Endothelial cell of umbilical vein (primary cell): ENCODE results near the gene BRD3. TPM values are rescaled to one million over a fixed set of nuclear protein-coding genes. Genes with fewer than 3 reads are reported as not detected.
A peak's percentile ranks its signal among the peaks of the same experiment; 100 is the strongest.

Experiments
- Bru-seq: library from RNA; stranded (reverse); fragments of 400-500 nt; gene quantifications from one replicate; lab custom pipeline; 2021; lab: Mats Ljungman, UMichigan
- BruChase-seq, 2 experiments: library from RNA; stranded (reverse); fragments of 400-500 nt; gene quantifications; one replicate each; lab custom pipeline; 2021; lab: Mats Ljungman, UMichigan
- BruUV-seq: library from RNA; stranded (reverse); fragments of 400-500 nt; replicated peaks from 2 replicates; lab custom pipeline; 2021; lab: Mats Ljungman, UMichigan
- CTCF ChIA-PET: fragments of 300-600, 350-600 bp; sonication (Branson Sonifier 250); formaldehyde crosslinking; loops from one replicate; lab custom pipeline; 2021; ENCODE audit warnings: antibody characterized with exemption, inconsistent platforms; lab: Charles Lee
- POLR2A ChIA-PET: fragments of 300-600, 350-600 bp; sonication (Branson Sonifier 250); formaldehyde crosslinking; loops from one replicate; lab custom pipeline; 2021; ENCODE audit warnings: antibody characterized with exemption, inconsistent platforms; lab: Charles Lee
- DNase-seq: peaks from one replicate; pipeline ENCODE4 v3.0.0-alpha.2; 2011; ENCODE audit warnings: low read depth, low spot score
- FAIRE-seq: peaks from 2 replicates; lab custom pipeline; 2011; peaks lifted over from hg19 to GRCh38; lab: Jason Lieb, UNC
- H2AFZ ChIP-seq: 2 replicates; pipeline ENCODE4 v1.6.0; 2012; ENCODE audit warnings: low read depth, low read length, control low read depth, inconsistent platforms
- H3K27ac ChIP-seq: 2 replicates; pipeline ENCODE4 v1.5.1; 2011; ENCODE audit warnings: low read depth, mild to moderate bottlenecking, control low read depth, low read length, moderate library complexity; ENCODE audit not compliant: insufficient read depth
- H3K27me3 ChIP-seq, 2 experiments: 2 replicates each; pipeline versions ENCODE4 v1.6.0 to v1.6.1; 2011; ENCODE audit warnings: low read length in 2 of 2, mixed read lengths in 1 of 2; ENCODE audit not compliant: control insufficient read depth in 2 of 2, insufficient read depth in 2 of 2
- H3K36me3 ChIP-seq, 2 experiments: 2 replicates in 1 of 2; 3 replicates in 1 of 2; pipeline ENCODE4 v1.5.1; 2011; ENCODE audit warnings: low read length in 2 of 2, mild to moderate bottlenecking in 1 of 2, moderate library complexity in 1 of 2; ENCODE audit not compliant: control insufficient read depth in 2 of 2, insufficient read depth in 2 of 2; ENCODE audit errors: extremely low read depth in 1 of 2
- H3K4me1 ChIP-seq: 3 replicates; pipeline ENCODE4 v1.5.1; 2011; ENCODE audit warnings: mild to moderate bottlenecking, low read length; ENCODE audit not compliant: control insufficient read depth, insufficient read depth; ENCODE audit errors: extremely low read depth
- H3K4me2 ChIP-seq: 2 replicates; pipeline ENCODE4 v1.6.1; 2011; ENCODE audit warnings: low read length, control low read depth, mixed read lengths; ENCODE audit not compliant: insufficient read depth
- H3K4me3 ChIP-seq, 3 experiments: fragments of 200-600 bp in 1 of 3; sonication (generic), shearing (Covaris generic) in 1 of 3; replicated peaks in 1 of 3; 2 replicates each; pipeline ENCODE4 v1.5.1; 2011 to 2016; ENCODE audit warnings: control low read depth in 3 of 3, low read length in 3 of 3, mild to moderate bottlenecking in 2 of 3, inconsistent platforms in 1 of 3, low read depth in 1 of 3, moderate library complexity in 1 of 3; ENCODE audit not compliant: insufficient read depth in 1 of 3
- H3K79me2 ChIP-seq: 2 replicates; pipeline ENCODE4 v1.6.0; 2012; ENCODE audit warnings: low read length, inconsistent platforms; ENCODE audit not compliant: control insufficient read depth, insufficient read depth
- H3K9ac ChIP-seq: replicated peaks from 2 replicates; pipeline ENCODE3; 2011; ENCODE audit warnings: low read length, control low read depth; ENCODE audit not compliant: insufficient read depth; ENCODE audit errors: extremely low read depth
- H3K9me1 ChIP-seq: replicated peaks from 3 replicates; pipeline ENCODE4 v1.6.0; 2011; ENCODE audit warnings: mild to moderate bottlenecking, low read length; ENCODE audit not compliant: control insufficient read depth, insufficient read depth; ENCODE audit errors: extremely low read depth
- H3K9me3 ChIP-seq: replicated peaks from 2 replicates; pipeline ENCODE4 v1.5.1; 2012; ENCODE audit warnings: low read length, inconsistent platforms; ENCODE audit not compliant: control insufficient read depth, insufficient read depth
- H4K20me1 ChIP-seq: replicated peaks from 2 replicates; pipeline ENCODE3; 2011; ENCODE audit warnings: mild to moderate bottlenecking, low read length; ENCODE audit not compliant: control insufficient read depth, insufficient read depth; ENCODE audit errors: extremely low read depth
- MYC ChIP-seq: IDR thresholded peaks from one replicate; pipeline ENCODE4 v1.6.1; 2011; ENCODE audit warnings: mild to moderate bottlenecking, low read depth, low read length
- POLR2A ChIP-seq: IDR thresholded peaks from 2 replicates; pipeline ENCODE4 v1.6.1; 2012; ENCODE audit warnings: low read depth, mild to moderate bottlenecking, control low read depth, low read length
- dilution Hi-C: fragments of 300-500 bp; cut with MboI; formaldehyde crosslinking; loops from one replicate; pipeline ENCODE4 v1.15.0; 2019; ENCODE audit warnings: low sequenced_read_pairs; ENCODE audit not compliant: extremely low pct_ligation_motif_present
- intact Hi-C: fragments of 100-400 bp; cut with micrococcal nuclease; formaldehyde crosslinking; loops from one replicate; pipeline ENCODE4 v1.10.0; 2022
- long read RNA-seq: library from polyadenylated mRNA; stranded (forward); transcript quantifications from one replicate; pipeline ENCODE4 v2.0.0, GENCODE V29; 2021
- polyA minus RNA-seq, 3 experiments: library from RNA; depleted of rRNA, polyadenylated mRNA; stranded (reverse); fragments of >200 nt; gene quantifications; 1 replicate in 1 of 3; 2 replicates in 2 of 3; pipeline ENCODE4 v1.2.3, GENCODE V29; 2011
- polyA plus RNA-seq, 4 experiments: library from polyadenylated mRNA; depleted of rRNA in 3 of 4; stranded (reverse) in 3 of 4; unstranded in 1 of 4; fragments of >200 nt; gene quantifications; 2 replicates each; pipeline versions ENCODE4 v1.2.1 to v1.2.3, GENCODE V29; 2011 to 2012; ENCODE audit warnings: missing spikeins in 1 of 4
- total RNA-seq: library from RNA; stranded (reverse); gene quantifications from 2 replicates; pipeline ENCODE4 v1.2.3, GENCODE V29; 2021
- TF ChIP-seq, protein P1 (sequence below), 2 donors: IDR thresholded peaks; 1 replicate in 1 of 2; 2 replicates in 1 of 2; pipeline ENCODE4 v1.5.1; 2011; ENCODE audit warnings: low read length in 2 of 2, mild to moderate bottlenecking in 2 of 2, moderate library complexity in 2 of 2, control low read depth in 1 of 2, inconsistent platforms in 1 of 2, low read depth in 1 of 2; ENCODE audit not compliant: insufficient read depth in 1 of 2; ENCODE audit errors: extremely low read depth in 1 of 2
- TF ChIP-seq, protein P2 (sequence below): IDR thresholded peaks from 2 replicates; pipeline ENCODE4 v1.6.1; 2011; ENCODE audit not compliant: insufficient read depth, insufficient read length

Gene BRD3
- total RNA-seq (47.1 and 54.1 TPM in 2 replicates), polyA plus RNA-seq (10.5 and 13.7 TPM in 2 replicates), polyA minus RNA-seq (11.4 and 13.8 TPM in 2 replicates), Bru-seq, nascent RNA (percentile 60 among the genes with signal in this experiment), BruChase-seq, experiment 1, labeled RNA remaining after a 6-hour chase (percentile 85 among the genes with signal in this experiment), BruChase-seq, experiment 2, labeled RNA remaining after a 2-hour chase (percentile 74 among the genes with signal in this experiment)
- polyA plus RNA-seq (2011; cell fraction: cytosol; rRNA removed), result 9.3 and 10.5 TPM in 2 replicates
- polyA plus RNA-seq (2011; cell fraction: nucleus; rRNA removed), result 16.5 and 20.1 TPM in 2 replicates
- 18.5 and 24.5 TPM in 2 replicates for polyA plus RNA-seq (2012)
- polyA minus RNA-seq (2011; cell fraction: cytosol; rRNA and poly(A)+ RNA removed), result 30.0 TPM
- 11.8 and 17.2 TPM in 2 replicates for polyA minus RNA-seq (2011; cell fraction: nucleus; rRNA and poly(A)+ RNA removed)
- long read RNA-seq, full-length matches to known transcripts, result 3 of 37 reads
- long read RNA-seq, partial matches to known transcripts, result 13 of 37 reads
- long read RNA-seq, other reads (novel, unspliced or antisense), result 21 of 37 reads

DNA sequence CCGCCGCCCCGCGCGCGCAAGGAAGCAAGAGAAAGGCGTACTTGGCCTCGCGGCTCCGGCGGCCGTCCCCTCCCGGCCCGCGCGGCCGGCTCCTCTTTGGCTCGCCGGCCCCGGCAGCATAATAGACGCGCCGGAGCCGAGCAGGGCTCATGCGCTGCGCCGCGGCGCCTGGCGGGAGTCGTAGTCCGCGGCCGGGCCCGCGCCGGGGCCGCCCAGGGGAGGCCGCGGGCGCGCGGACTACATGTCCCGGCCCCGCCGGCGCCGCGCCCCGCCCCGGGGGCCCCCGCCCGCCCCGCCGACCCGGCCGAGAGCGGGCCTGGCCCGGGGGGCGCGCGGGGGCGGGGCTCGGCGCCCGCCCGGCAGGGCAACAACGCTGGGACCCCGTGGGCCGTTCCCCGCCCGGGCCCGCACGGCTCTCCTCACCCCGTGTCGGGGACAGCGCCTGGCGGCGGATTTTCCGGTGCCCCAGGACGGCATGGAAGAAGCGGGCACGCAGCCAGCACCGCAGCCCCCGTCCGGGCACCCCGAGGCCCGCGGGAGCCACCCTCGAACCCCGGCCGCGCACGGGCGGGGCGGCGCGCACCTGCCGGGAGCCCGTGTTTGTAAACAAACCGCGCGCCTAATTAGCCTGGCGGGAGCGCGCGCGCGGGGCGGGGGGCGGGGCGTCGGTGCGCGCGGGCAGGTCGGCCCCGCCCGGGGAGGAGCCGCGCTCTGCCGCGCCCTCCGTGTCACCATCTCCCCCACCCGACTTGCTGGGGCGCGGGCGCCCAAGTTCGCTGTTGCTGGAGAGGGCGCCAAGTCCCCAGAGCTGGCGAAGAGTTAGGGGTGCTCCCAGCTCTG is at the start of gene BRD3:
BRD3 (minus strand) TSS at position 123 of the 840 bp plus-strand sequence. CDS start 14,549 bp downstream, outside the sequence.
- H3K9ac ChIP-seq, result peak within 1 kb of the TSS; percentile 84
- FAIRE-seq, result no peak
- no peaks in the 10 kb centered on the region for H3K9me3 ChIP-seq
- peaks cover 39% of the 10 kb centered on the region for H3K79me2 ChIP-seq
- H4K20me1 ChIP-seq, result peaks cover 5% of the 10 kb centered on the region
- peak within 1 kb of the TSS; percentile 55 for H3K27ac ChIP-seq
- no peak for TF ChIP-seq MYC
- peak; percentile 63 for TF ChIP-seq POLR2A
- TF ChIP-seq, protein P1, sequence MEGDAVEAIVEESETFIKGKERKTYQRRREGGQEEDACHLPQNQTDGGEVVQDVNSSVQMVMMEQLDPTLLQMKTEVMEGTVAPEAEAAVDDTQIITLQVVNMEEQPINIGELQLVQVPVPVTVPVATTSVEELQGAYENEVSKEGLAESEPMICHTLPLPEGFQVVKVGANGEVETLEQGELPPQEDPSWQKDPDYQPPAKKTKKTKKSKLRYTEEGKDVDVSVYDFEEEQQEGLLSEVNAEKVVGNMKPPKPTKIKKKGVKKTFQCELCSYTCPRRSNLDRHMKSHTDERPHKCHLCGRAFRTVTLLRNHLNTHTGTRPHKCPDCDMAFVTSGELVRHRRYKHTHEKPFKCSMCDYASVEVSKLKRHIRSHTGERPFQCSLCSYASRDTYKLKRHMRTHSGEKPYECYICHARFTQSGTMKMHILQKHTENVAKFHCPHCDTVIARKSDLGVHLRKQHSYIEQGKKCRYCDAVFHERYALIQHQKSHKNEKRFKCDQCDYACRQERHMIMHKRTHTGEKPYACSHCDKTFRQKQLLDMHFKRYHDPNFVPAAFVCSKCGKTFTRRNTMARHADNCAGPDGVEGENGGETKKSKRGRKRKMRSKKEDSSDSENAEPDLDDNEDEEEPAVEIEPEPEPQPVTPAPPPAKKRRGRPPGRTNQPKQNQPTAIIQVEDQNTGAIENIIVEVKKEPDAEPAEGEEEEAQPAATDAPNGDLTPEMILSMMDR (IDR thresholded peaks at IDR 0.05; ENCODE audit: extremely low read depth in 1 of 2, insufficient read depth in 1 of 2, low read depth in 1 of 2, low read length in 2 of 2), result no peak
- TF ChIP-seq, protein P2, sequence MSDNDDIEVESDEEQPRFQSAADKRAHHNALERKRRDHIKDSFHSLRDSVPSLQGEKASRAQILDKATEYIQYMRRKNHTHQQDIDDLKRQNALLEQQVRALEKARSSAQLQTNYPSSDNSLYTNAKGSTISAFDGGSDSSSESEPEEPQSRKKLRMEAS, result no peak
- H3K4me1 ChIP-seq, result peaks cover 12% of the 10 kb centered on the region
- intact Hi-C loops, result loop anchor here (1.0 to 10.0 kb wide), 4 partner anchors 43 to 377 kb away; partner anchors contain the start of gene BRD3OS
- no peaks in the 10 kb centered on the region for H3K9me1 ChIP-seq
- peak; percentile 80 for DNase-seq
- peak within 1 kb of the TSS; percentile 74 to 92 (median 79) for H3K4me3 ChIP-seq
- CTCF ChIA-PET, result interaction anchor here (1.1 kb wide), 1 partner anchor 68 kb away, joined by 3 read pairs; the partner anchor contains the start of gene WDR5
- peaks cover 14 to 28% of the 10 kb centered on the region in 2 experiments for H3K27me3 ChIP-seq
- peak within 1 kb of the TSS; percentile 92 for H2AFZ ChIP-seq
- no TSS peak for BruUV-seq
- H3K4me2 ChIP-seq, result peak within 1 kb of the TSS; percentile 85
- dilution Hi-C loops, result no loop called here
- no peaks in the 10 kb centered on the region for H3K36me3 ChIP-seq
- POLR2A ChIA-PET, result no interaction called here
